Suprapubic skin (tissue), 3 donors: ENCODE results near the gene ACADL.

Source experiments
- POLR2A ChIP-seq, 2 donors: fragments of 450-650 bp; IDR thresholded peaks; one replicate each; pipeline ENCODE4 v1.6.1; 2017; ENCODE audit warnings: antibody characterized with exemption in 2 of 2, mild to moderate bottlenecking in 2 of 2, moderate library complexity in 2 of 2
- TF ChIP-seq, protein P1 (sequence below), 2 donors: fragments of 200-600 bp in 1 of 2; fragments of 450-650 bp in 1 of 2; sonication (generic) in 1 of 2; IDR thresholded peaks; one replicate each; pipeline ENCODE4 v1.5.1; 2016 to 2019; ENCODE audit warnings: antibody characterized with exemption in 2 of 2, mild to moderate bottlenecking in 1 of 2, moderate library complexity in 1 of 2

DNA sequence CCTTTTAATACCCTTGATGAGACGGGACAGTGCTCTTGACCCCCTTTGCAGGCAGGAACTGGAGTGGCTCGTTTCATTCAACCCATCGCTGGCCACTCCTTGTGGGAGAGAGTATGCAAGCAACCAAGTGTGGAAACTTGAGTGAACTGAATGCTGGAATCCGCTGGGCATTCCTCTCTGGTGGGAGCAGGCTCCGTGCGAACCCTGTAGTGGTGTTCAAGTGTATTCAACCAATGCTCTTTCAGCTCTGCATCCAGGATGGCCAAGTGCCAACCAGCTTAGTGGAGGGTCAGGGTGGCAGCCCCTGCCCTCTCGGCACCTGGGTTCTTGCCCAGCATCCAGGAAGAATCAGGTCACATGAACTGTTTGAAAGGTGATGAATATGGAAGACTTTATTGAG lies 3.3 kb upstream of the ACADL start:
- TF ChIP-seq, protein P1, sequence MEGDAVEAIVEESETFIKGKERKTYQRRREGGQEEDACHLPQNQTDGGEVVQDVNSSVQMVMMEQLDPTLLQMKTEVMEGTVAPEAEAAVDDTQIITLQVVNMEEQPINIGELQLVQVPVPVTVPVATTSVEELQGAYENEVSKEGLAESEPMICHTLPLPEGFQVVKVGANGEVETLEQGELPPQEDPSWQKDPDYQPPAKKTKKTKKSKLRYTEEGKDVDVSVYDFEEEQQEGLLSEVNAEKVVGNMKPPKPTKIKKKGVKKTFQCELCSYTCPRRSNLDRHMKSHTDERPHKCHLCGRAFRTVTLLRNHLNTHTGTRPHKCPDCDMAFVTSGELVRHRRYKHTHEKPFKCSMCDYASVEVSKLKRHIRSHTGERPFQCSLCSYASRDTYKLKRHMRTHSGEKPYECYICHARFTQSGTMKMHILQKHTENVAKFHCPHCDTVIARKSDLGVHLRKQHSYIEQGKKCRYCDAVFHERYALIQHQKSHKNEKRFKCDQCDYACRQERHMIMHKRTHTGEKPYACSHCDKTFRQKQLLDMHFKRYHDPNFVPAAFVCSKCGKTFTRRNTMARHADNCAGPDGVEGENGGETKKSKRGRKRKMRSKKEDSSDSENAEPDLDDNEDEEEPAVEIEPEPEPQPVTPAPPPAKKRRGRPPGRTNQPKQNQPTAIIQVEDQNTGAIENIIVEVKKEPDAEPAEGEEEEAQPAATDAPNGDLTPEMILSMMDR (IDR thresholded peaks at IDR 0.05): no peak
- no peak for TF ChIP-seq POLR2A (IDR thresholded peaks at IDR 0.05)
